MM.1S (cell line): ENCODE results near the gene STX3.

Experiments used
- EZH2 ChIP-seq: fragments of 300-600 bp; sonication (generic); optimal IDR thresholded peaks from 2 replicates; pipeline ENCODE3; 2017; ENCODE audit warnings: low read depth, mild to moderate bottlenecking, antibody characterized with exemption, low read length, mixed read lengths
- EZH2phosphoT487 ChIP-seq: fragments of 300-600 bp; sonication (generic); IDR thresholded peaks from 2 replicates; pipeline ENCODE4 v1.6.1; 2018; ENCODE audit warnings: antibody characterized with exemption, low read length
- TF ChIP-seq, protein P1 (sequence below): fragments of 300-600 bp; sonication (generic); IDR thresholded peaks from 2 replicates; pipeline ENCODE4 v1.5.1; 2016; ENCODE audit warnings: antibody characterized with exemption, low read length, mixed read lengths

GRCh38 chr11:59756845-59757244 is 1.7 kb downstream of the STX3 start:
- TF ChIP-seq, protein P1, sequence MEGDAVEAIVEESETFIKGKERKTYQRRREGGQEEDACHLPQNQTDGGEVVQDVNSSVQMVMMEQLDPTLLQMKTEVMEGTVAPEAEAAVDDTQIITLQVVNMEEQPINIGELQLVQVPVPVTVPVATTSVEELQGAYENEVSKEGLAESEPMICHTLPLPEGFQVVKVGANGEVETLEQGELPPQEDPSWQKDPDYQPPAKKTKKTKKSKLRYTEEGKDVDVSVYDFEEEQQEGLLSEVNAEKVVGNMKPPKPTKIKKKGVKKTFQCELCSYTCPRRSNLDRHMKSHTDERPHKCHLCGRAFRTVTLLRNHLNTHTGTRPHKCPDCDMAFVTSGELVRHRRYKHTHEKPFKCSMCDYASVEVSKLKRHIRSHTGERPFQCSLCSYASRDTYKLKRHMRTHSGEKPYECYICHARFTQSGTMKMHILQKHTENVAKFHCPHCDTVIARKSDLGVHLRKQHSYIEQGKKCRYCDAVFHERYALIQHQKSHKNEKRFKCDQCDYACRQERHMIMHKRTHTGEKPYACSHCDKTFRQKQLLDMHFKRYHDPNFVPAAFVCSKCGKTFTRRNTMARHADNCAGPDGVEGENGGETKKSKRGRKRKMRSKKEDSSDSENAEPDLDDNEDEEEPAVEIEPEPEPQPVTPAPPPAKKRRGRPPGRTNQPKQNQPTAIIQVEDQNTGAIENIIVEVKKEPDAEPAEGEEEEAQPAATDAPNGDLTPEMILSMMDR: no peak
- TF ChIP-seq EZH2 (no peak), EZH2phosphoT487 (no peak)
